ENCODE measurements around the gene CSF1.

CSF1 gene

DNA sequence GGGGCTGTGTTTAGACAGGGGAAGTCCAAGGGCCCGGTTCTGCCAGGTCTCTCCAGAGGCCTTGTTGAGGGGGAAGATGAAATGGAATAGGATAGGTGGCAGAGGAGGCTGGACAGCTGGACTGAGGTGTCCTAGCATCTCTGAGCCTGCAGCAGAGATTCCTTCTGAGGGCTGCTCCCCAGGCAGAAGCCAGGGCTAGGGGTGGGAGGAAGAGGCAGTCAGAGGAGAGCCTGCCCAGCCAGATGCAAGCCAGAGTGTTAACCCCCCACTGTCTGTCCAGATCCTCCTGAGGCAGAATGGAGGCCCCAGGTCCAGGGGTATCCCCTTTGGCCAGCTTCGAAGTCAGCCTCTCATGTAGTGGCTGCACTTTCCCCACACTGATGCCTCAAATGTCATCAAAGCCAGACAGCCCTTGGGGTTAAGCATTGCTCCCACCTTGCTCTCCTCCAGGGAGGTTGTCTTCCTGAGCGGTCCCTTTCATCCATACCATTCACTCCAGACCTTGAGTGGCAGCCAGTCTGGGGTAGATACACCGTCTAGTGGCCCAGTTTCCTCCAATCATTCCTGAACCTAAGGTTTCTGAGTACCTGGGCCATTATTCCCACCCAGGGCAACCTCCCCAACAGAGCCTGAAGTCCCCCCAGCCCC is 1.7 kb downstream of the CSF1 start:
- no peak for DNase-seq
- H4K5ac ChIP-seq (ENCODE audit: low read length): no peak overlapping the region
- peaks cover 3% of the 10 kb centered on the region for H3K27me3 ChIP-seq (ENCODE audit: insufficient read depth, low read length, poor library complexity)
- no peaks in the 10 kb centered on the region for H3K4me1 ChIP-seq (ENCODE audit: control insufficient read depth, low read depth, low read length)
- no peak overlapping the region for H2AK5ac ChIP-seq (ENCODE audit: low read length)
- no peak overlapping the region for H2BK15ac ChIP-seq (replicated peaks; ENCODE audit: low read depth)
- H3K4ac ChIP-seq (ENCODE audit: low read depth, low read length): no peak overlapping the region
- no peak overlapping the region for H3K4me2 ChIP-seq (ENCODE audit: low read length)
- H3K4me3 ChIP-seq (ENCODE audit: low read length): no peak overlapping the region
- H2BK120ac ChIP-seq (ENCODE audit: low read depth, low read length): no peak overlapping the region
- H3K27ac ChIP-seq (ENCODE audit: low read depth, low read length): no peak overlapping the region
- H3K56ac ChIP-seq (ENCODE audit: low read length): no peak overlapping the region
- H3K36me3 ChIP-seq (ENCODE audit: control insufficient read depth, insufficient read depth, low read length): no peaks in the 10 kb centered on the region
- peak overlapping the region; percentile 15 for H3K23ac ChIP-seq (ENCODE audit: low read length)
- H3K79me1 ChIP-seq (ENCODE audit: low read length): no peaks in the 10 kb centered on the region
- H3K79me2 ChIP-seq (ENCODE audit: control insufficient read depth, insufficient read depth, low read length): no peaks in the 10 kb centered on the region
- H3K9ac ChIP-seq (ENCODE audit: low read length): no peak overlapping the region
- no peak overlapping the region for H2BK5ac ChIP-seq (ENCODE audit: low read length)
- no CpG with 5 or more reads among the region's 4 CpGs for WGBS (ENCODE audit: extremely low coverage, insufficient coverage, low lambda C conversion rate)
- no peak overlapping the region for H3K18ac ChIP-seq (ENCODE audit: low read length)
- H4K8ac ChIP-seq (ENCODE audit: low read depth, low read length): no peak overlapping the region

DNA sequence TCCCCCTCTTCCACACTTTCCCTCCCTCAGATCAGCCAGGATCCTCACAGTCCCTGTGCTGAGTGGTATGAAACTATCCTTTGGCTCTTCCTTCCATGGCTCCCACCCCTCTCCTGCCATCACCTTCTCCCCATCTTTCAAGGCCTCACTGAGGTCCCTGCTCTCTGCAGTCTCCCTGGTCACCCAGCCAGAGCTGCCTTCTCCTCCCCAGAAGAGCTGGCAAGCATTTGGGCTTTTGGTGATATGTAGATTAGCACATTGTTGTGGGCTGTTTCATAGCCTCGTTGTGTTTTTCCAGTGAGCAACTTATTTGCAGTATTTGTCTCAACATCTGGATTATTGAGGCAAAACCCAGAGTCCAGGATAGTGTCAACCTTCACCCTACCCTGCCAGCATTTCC is 2.2 kb downstream of the CSF1 start:
- Histone ChIP-seq H3K18ac (ENCODE audit: low read length) (no peak overlapping the region), H3K23ac (ENCODE audit: low read length) (no peak overlapping the region), H3K56ac (ENCODE audit: low read length) (no peak overlapping the region), H2AK5ac (ENCODE audit: low read length) (no peak overlapping the region), H3K4me3 (ENCODE audit: low read length) (no peak overlapping the region), H3K27ac (ENCODE audit: low read depth, low read length) (no peak overlapping the region), H4K8ac (ENCODE audit: low read depth, low read length) (no peak overlapping the region), H3K27me3 (ENCODE audit: insufficient read depth, low read length, poor library complexity) (peaks cover 3% of the 10 kb centered on the region), H3K4me2 (ENCODE audit: low read length) (no peak overlapping the region), H2BK15ac (replicated peaks; ENCODE audit: low read depth) (no peak overlapping the region), H3K36me3 (ENCODE audit: control insufficient read depth, insufficient read depth, low read length) (no peaks in the 10 kb centered on the region), H3K79me2 (ENCODE audit: control insufficient read depth, insufficient read depth, low read length) (no peaks in the 10 kb centered on the region), H3K9ac (ENCODE audit: low read length) (no peak overlapping the region), H2BK5ac (ENCODE audit: low read length) (no peak overlapping the region), H3K4me1 (ENCODE audit: control insufficient read depth, low read depth, low read length) (no peaks in the 10 kb centered on the region), H3K4ac (ENCODE audit: low read depth, low read length) (no peak overlapping the region), H3K79me1 (ENCODE audit: low read length) (no peaks in the 10 kb centered on the region), H2BK120ac (ENCODE audit: low read depth, low read length) (no peak overlapping the region), H4K5ac (ENCODE audit: low read length) (no peak overlapping the region)
- no peak for DNase-seq
- WGBS (ENCODE audit: extremely low coverage, insufficient coverage, low lambda C conversion rate): no CpG with 5 or more reads among the region's 1 CpG

DNA sequence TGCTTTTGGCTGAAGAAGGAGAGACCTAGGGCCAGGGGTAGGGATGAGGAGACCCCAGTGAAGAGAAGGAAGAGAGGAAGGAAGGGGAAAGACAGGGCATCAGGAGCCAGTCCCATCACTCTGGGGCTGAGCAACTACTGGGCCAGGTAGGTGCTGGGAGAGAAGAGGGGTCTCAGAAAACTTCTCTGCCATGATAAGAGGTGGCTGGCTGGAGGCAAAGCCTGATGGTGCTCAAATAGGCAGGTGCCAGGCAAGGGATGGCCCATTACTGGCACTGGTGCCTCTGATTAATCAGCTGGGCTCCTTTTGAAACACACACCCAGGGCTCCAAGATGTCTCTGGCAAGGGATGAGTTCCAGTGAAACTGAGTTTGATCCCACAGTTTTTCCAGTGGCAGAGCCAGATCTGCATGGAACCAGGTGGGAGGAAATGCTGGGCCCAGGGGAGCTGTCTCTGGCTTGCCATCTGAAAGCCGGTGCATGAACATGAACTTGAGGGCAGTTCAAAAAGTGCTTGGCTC is 2.8 kb downstream of the CSF1 start:
- Histone ChIP-seq H3K79me2 (ENCODE audit: control insufficient read depth, insufficient read depth, low read length) (no peaks in the 10 kb centered on the region), H3K36me3 (ENCODE audit: control insufficient read depth, insufficient read depth, low read length) (no peaks in the 10 kb centered on the region), H3K4ac (ENCODE audit: low read depth, low read length) (no peak overlapping the region), H3K4me3 (ENCODE audit: low read length) (no peak overlapping the region), H3K9ac (ENCODE audit: low read length) (no peak overlapping the region), H3K27me3 (ENCODE audit: insufficient read depth, low read length, poor library complexity) (peaks cover 3% of the 10 kb centered on the region), H4K5ac (ENCODE audit: low read length) (no peak overlapping the region), H3K79me1 (ENCODE audit: low read length) (no peaks in the 10 kb centered on the region), H2BK15ac (replicated peaks; ENCODE audit: low read depth) (no peak overlapping the region), H3K23ac (ENCODE audit: low read length) (no peak overlapping the region), H3K56ac (ENCODE audit: low read length) (no peak overlapping the region), H2BK5ac (ENCODE audit: low read length) (no peak overlapping the region), H3K18ac (ENCODE audit: low read length) (no peak overlapping the region), H3K27ac (ENCODE audit: low read depth, low read length) (no peak overlapping the region), H3K4me2 (ENCODE audit: low read length) (no peak overlapping the region), H3K4me1 (ENCODE audit: control insufficient read depth, low read depth, low read length) (peaks cover 2% of the 10 kb centered on the region), H2BK120ac (ENCODE audit: low read depth, low read length) (no peak overlapping the region), H4K8ac (ENCODE audit: low read depth, low read length) (no peak overlapping the region), H2AK5ac (ENCODE audit: low read length) (no peak overlapping the region)
- no peak for DNase-seq
- no CpG with 5 or more reads among the region's 1 CpG for WGBS (ENCODE audit: extremely low coverage, insufficient coverage, low lambda C conversion rate)

DNA sequence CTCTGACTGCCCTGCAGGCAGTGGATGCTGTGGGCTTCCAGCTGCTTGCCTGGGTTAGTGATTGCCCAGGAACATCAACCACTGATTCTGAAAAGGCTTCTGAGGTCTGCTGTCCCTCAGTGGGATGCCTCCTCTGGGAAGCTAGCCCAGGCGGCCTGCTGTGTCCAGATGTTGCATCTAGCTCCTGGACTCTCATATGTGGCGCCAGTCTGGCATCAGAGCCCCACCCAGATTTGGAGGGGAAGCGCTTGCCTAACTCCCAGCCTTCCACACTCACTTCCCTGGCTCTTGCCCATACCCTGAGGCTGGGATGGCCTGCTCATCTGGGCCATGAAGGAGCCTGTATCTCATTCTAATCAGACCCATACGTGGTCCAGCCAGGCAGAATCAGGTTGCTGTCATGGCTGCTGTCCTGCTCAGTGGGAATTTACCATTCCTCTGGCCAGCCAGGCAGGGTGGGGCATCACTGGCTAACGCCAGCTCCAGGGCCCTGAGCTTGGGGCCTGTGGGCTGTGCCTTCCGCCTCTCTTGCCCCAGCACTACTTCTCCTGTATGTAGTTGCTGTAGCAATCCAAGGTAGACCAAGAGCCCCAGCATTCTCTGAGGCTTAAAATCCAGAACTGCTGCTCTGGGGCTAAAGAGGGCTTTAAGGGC is 4.1 kb downstream of the CSF1 start:
- H3K27ac ChIP-seq (ENCODE audit: low read depth, low read length): no peak overlapping the region
- no peak overlapping the region for H3K23ac ChIP-seq (ENCODE audit: low read length)
- H3K4ac ChIP-seq (ENCODE audit: low read depth, low read length): no peak overlapping the region
- DNase-seq: no peak
- H3K4me2 ChIP-seq (ENCODE audit: low read length): no peak overlapping the region
- WGBS (ENCODE audit: extremely low coverage, insufficient coverage, low lambda C conversion rate): no CpG with 5 or more reads among the region's 6 CpGs
- no peak overlapping the region for H2AK5ac ChIP-seq (ENCODE audit: low read length)
- no peak overlapping the region for H3K4me3 ChIP-seq (ENCODE audit: low read length)
- H3K79me1 ChIP-seq (ENCODE audit: low read length): no peaks in the 10 kb centered on the region
- no peak overlapping the region for H2BK15ac ChIP-seq (replicated peaks; ENCODE audit: low read depth)
- H3K9ac ChIP-seq (ENCODE audit: low read length): no peak overlapping the region
- no peaks in the 10 kb centered on the region for H3K36me3 ChIP-seq (ENCODE audit: control insufficient read depth, insufficient read depth, low read length)
- H3K56ac ChIP-seq (ENCODE audit: low read length): no peak overlapping the region
- H3K18ac ChIP-seq (ENCODE audit: low read length): no peak overlapping the region
- H3K4me1 ChIP-seq (ENCODE audit: control insufficient read depth, low read depth, low read length): peaks cover 2% of the 10 kb centered on the region
- no peak overlapping the region for H4K8ac ChIP-seq (ENCODE audit: low read depth, low read length)
- H4K5ac ChIP-seq (ENCODE audit: low read length): no peak overlapping the region
- H3K27me3 ChIP-seq (ENCODE audit: insufficient read depth, low read length, poor library complexity): peaks cover 3% of the 10 kb centered on the region
- H2BK120ac ChIP-seq (ENCODE audit: low read depth, low read length): no peak overlapping the region
- no peak overlapping the region for H2BK5ac ChIP-seq (ENCODE audit: low read length)
- no peaks in the 10 kb centered on the region for H3K79me2 ChIP-seq (ENCODE audit: control insufficient read depth, insufficient read depth, low read length)

DNA sequence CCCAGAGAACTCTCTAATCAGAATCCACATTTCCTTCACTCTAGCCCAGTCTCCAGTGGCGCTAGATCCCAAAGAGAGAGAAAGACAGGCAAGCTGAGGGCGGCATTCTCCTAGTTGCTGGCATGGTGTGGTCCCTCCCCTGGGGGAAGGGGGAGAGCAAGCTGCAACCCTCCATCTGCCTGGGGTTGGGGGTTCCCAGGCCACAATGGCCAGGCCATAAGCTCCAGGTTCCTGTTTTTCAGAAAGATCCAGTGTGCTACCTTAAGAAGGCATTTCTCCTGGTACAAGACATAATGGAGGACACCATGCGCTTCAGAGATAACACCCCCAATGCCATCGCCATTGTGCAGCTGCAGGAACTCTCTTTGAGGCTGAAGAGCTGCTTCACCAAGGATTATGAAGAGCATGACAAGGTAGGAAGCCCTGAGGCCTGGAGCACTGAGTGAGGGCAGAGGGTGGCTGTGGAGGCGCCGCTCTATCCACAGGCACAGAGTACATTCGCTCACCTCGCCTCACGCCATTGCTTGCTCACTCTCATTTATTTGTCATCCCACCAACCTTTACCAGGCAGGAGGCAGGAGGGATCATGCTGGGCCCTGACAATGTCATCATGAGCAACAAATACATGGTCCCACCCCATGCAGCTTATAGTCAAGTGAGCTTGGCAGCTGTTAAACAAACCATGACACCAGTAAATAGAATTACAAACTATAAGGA is 6.6 kb downstream of the CSF1 start:
- no CpG with 5 or more reads among the region's 9 CpGs for WGBS (ENCODE audit: extremely low coverage, insufficient coverage, low lambda C conversion rate)
- no peaks in the 10 kb centered on the region for H3K36me3 ChIP-seq (ENCODE audit: control insufficient read depth, insufficient read depth, low read length)

More for the DNA sequence above, 6.6 kb downstream of the CSF1 start:
- no peak for DNase-seq
- Histone ChIP-seq H2BK15ac (replicated peaks; ENCODE audit: low read depth) (no peak overlapping the region), H3K4ac (ENCODE audit: low read depth, low read length) (no peak overlapping the region), H4K5ac (ENCODE audit: low read length) (no peak overlapping the region), H3K27me3 (ENCODE audit: insufficient read depth, low read length, poor library complexity) (no peaks in the 10 kb centered on the region), H3K4me1 (ENCODE audit: control insufficient read depth, low read depth, low read length) (peaks cover 2% of the 10 kb centered on the region), H3K27ac (ENCODE audit: low read depth, low read length) (no peak overlapping the region), H4K8ac (ENCODE audit: low read depth, low read length) (no peak overlapping the region), H3K4me2 (ENCODE audit: low read length) (no peak overlapping the region), H3K4me3 (ENCODE audit: low read length) (no peak overlapping the region), H3K79me1 (ENCODE audit: low read length) (no peaks in the 10 kb centered on the region), H2BK5ac (ENCODE audit: low read length) (no peak overlapping the region), H3K56ac (ENCODE audit: low read length) (no peak overlapping the region), H2AK5ac (ENCODE audit: low read length) (no peak overlapping the region), H3K23ac (ENCODE audit: low read length) (no peak overlapping the region), H3K18ac (ENCODE audit: low read length) (no peak overlapping the region), H3K9ac (ENCODE audit: low read length) (no peak overlapping the region), H3K79me2 (ENCODE audit: control insufficient read depth, insufficient read depth, low read length) (no peaks in the 10 kb centered on the region), H2BK120ac (ENCODE audit: low read depth, low read length) (no peak overlapping the region)
